ENCODE data around the gene TJAP1.
A peak's percentile ranks its signal among the peaks of the same experiment; 100 is the strongest.
"Not testable (repeated sequence)": the region's sequence is repeated elsewhere in the genome, so short reads cannot be mapped to it uniquely, and the experiment has no call there.

Gene TJAP1

GRCh38 chr6:43505718-43506117, 28.3 kb downstream of the TJAP1 start:
- DNase-seq: no peak

- DNase-seq: no peak
Observed at GRCh38 chr6:43506171-43506570, 28.8 kb downstream of the TJAP1 start.

- peak; percentile 75 to 80 for DNase-seq
Observed at GRCh38 chr6:43506667-43507471, 29.5 kb downstream of the TJAP1 start.

- no peak for DNase-seq
Observed at GRCh38 chr6:43508481-43509141, 31.2 kb downstream of the TJAP1 start.

- DNase-seq: no peak
Observed at GRCh38 chr6:43509142-43509983, 32.0 kb downstream of the TJAP1 start.

- DNase-seq: peak; percentile 14 to 21
Observed at GRCh38 chr6:43509984-43510826, 32.8 kb downstream of the TJAP1 start, which contains the start of gene LRRC73. Gene LRRC73, minus strand, starts transcription at chr6:43510346. Its CDS starts 561 bp downstream, at chr6:43509785.

GRCh38 chr6:43510827-43511163, 33.4 kb downstream of the TJAP1 start:
- no peak for DNase-seq

GRCh38 chr6:43511824-43512415, 34.5 kb downstream of the TJAP1 start:
- DNase-seq: no peak

GRCh38 chr6:43515808-43516207, 38.4 kb downstream of the TJAP1 start:
- no peak for DNase-seq

- DNase-seq: no peak
Observed at GRCh38 chr6:43516367-43516696, 39.0 kb downstream of the TJAP1 start.

GRCh38 chr6:43516697-43517504, 39.5 kb downstream of the TJAP1 start, which contains the start of the genes POLR1C and YIPF3:
Gene POLR1C, plus strand, starts transcription at chr6:43517089. Its CDS starts 21 bp downstream, at chr6:43517110.
Gene YIPF3, minus strand, starts transcription at chr6:43516926. Its CDS starts 119 bp downstream, at chr6:43516807.
- DNase-seq: peak; percentile 97 to 99

GRCh38 chr6:43517505-43518357, 40.4 kb downstream of the TJAP1 start:
- DNase-seq: peak; percentile 20 to 22

GRCh38 chr6:43520097-43520496, 42.7 kb downstream of the TJAP1 start:
- DNase-seq: no peak

GRCh38 chr6:43521836-43522235, 44.5 kb downstream of the TJAP1 start:
- DNase-seq: no peak

GRCh38 chr6:43522547-43523261, 45.3 kb downstream of the TJAP1 start:
- no peak for DNase-seq

GRCh38 chr6:43523284-43523683, 45.9 kb downstream of the TJAP1 start:
- DNase-seq: no peak

GRCh38 chr6:43524483-43524961, 47.2 kb downstream of the TJAP1 start:
- DNase-seq: no peak

- no peak for DNase-seq
Observed at GRCh38 chr6:43532201-43532600, 54.8 kb downstream of the TJAP1 start.

- DNase-seq: not testable (repeated sequence)
Observed at GRCh38 chr6:43538986-43539385, 61.6 kb downstream of the TJAP1 start.
